Ammon's horn (tissue), 1 donor: ENCODE data around the gene RAD21L1.

ENCODE experiments used
- DNase-seq: peaks from one replicate; pipeline ENCODE4 v3.0.0-alpha.2; 2016; ENCODE audit warnings: low spot score

RAD21L1 gene

GRCh38 chr20:1225783-1226654, at the start of gene RAD21L1:
Gene RAD21L1, plus strand, starts transcription at chr20:1226044. Its CDS starts 2,410 bp downstream, at chr20:1228454.
- peak; percentile 80 for DNase-seq

GRCh38 chr20:1177680-1178079, 48.2 kb upstream of the RAD21L1 start:
- no peak for DNase-seq

GRCh38 chr20:1178103-1178502, 47.7 kb upstream of the RAD21L1 start:
- no peak for DNase-seq

- DNase-seq = no peak
These were observed 47.2 kb upstream of the RAD21L1 start for GRCh38 chr20:1178623-1179022.

GRCh38 chr20:1180949-1181348, 44.9 kb upstream of the RAD21L1 start:
- DNase-seq = no peak

- DNase-seq = no peak
These were observed 43.7 kb upstream of the RAD21L1 start for GRCh38 chr20:1182106-1182505.

- no peak for DNase-seq
These were observed 42.7 kb upstream of the RAD21L1 start for GRCh38 chr20:1183153-1183552.

- DNase-seq = no peak
These were observed 41.6 kb upstream of the RAD21L1 start for GRCh38 chr20:1184260-1184637.

- DNase-seq = no peak
These were observed 41.1 kb upstream of the RAD21L1 start, which contains the start of gene TMEM74B for GRCh38 chr20:1184638-1185315. Gene TMEM74B, minus strand, starts transcription at chr20:1184981. Its CDS starts 1,180 bp downstream, at chr20:1183801.

- no peak for DNase-seq
These were observed 40.5 kb upstream of the RAD21L1 start for GRCh38 chr20:1185316-1185741.

GRCh38 chr20:1185790-1186334, 40.0 kb upstream of the RAD21L1 start:
- DNase-seq = peak; percentile 32

GRCh38 chr20:1186367-1186991, 39.4 kb upstream of the RAD21L1 start:
- DNase-seq = no peak

GRCh38 chr20:1187605-1188171, 38.2 kb upstream of the RAD21L1 start:
- DNase-seq = no peak

- no peak for DNase-seq
These were observed 37.5 kb upstream of the RAD21L1 start for GRCh38 chr20:1188347-1188746.

GRCh38 chr20:1189827-1190226, 36.0 kb upstream of the RAD21L1 start:
- no peak for DNase-seq

GRCh38 chr20:1190847-1191246, 35.0 kb upstream of the RAD21L1 start:
- DNase-seq = no peak

- no peak for DNase-seq
These were observed 34.5 kb upstream of the RAD21L1 start for GRCh38 chr20:1191299-1191698.

- DNase-seq = no peak
These were observed 30.6 kb upstream of the RAD21L1 start for GRCh38 chr20:1195226-1195625.

GRCh38 chr20:1196634-1197033, 29.2 kb upstream of the RAD21L1 start:
- no peak for DNase-seq

GRCh38 chr20:1197801-1198200, 28.0 kb upstream of the RAD21L1 start:
- no peak for DNase-seq

GRCh38 chr20:1198751-1199150, 27.1 kb upstream of the RAD21L1 start:
- no peak for DNase-seq
